Ovary (tissue), 3 donors: ENCODE results near the gene PDE3A.

ENCODE experiments used
- CTCF ChIP-seq, 3 donors: fragments of 450-650 bp in 2 of 3; fragments of 200-600 bp in 1 of 3; IDR thresholded peaks; one replicate each; pipeline versions ENCODE4 v1.5.1 to v1.8.0; 2016 to 2022; ENCODE audit warnings: antibody characterized with exemption in 3 of 3, mild to moderate bottlenecking in 1 of 3
- EP300 ChIP-seq: sonication (generic); formaldehyde crosslinking; IDR thresholded peaks from one replicate; pipeline ENCODE4 v1.6.1; 2017; ENCODE audit warnings: antibody characterized with exemption
- POLR2A ChIP-seq: fragments of 450-650 bp; IDR thresholded peaks from one replicate; pipeline ENCODE4 v1.6.1; 2017; ENCODE audit warnings: antibody characterized with exemption, mild to moderate bottlenecking, moderate library complexity
- donor health status: DM: no; HTN: no; CAD: no.

GRCh38 chr12:20491290-20491689, 123.0 kb downstream of the PDE3A start:
- TF ChIP-seq CTCF (IDR thresholded peaks at IDR 0.05): no peak
- no peak for TF ChIP-seq POLR2A
- no peak for TF ChIP-seq EP300
